Epidermal melanocyte (primary cell): ENCODE results near the gene TRIM29.

Experiments
- DNase-seq: peaks from one replicate; pipeline ENCODE4 v3.0.0; 2011; ENCODE audit warnings: low spot score; ENCODE audit not compliant: insufficient read length

The TRIM29 gene

DNA sequence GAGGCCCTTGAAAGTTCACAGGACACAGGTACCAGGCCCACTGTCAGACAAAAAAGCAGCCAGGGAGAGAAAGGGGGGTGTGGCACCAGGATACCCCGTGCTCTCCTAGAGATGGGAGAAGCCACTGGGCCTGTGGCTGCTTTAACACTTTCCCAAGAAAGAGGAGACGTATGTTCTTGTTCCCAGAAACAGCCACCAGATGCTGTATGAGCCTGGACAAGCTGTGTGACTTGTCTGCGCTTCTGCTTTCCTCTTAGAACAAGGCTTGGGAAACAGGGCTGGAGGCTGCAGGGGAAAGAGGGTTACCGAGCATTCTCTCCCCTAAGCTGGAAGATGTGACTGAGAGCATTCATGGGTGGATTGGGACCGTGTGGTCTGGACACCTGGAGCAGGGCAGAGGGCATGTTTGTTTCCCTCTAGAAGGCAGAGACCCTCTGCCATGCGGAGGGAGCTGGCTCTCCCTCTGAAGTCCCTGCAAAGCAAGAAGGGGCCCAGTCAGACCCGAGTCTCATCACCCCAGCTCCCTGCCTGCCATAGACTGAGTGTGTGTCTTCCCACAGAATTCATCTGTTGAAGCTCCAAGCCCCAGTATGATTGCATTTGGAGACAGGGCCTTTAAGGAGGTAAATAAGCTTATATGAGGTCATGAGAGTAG, 74.1 kb downstream of the TRIM29 start:
- no peak for DNase-seq

DNA sequence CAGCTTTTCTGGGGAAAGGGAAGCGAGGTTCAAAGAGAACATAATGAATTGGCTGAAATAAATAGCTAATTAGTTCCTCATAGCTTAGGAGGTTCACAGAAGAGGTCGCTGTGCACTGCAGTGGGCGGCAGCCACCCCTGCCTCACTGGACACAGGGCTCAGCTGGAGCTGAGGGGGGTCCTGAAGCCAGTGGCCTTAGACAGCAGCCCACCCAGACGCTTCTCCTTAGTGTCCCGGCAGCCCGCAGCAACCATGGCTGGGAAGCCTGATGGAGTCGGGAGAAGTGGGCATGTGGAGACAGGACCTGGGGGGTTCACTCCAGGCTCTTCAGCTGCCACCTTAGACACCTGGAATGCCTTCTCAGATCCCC, 75.4 kb downstream of the TRIM29 start:
- DNase-seq, result no peak

GRCh38 chr11:120061761-120062560, 76.0 kb downstream of the TRIM29 start:
- DNase-seq, result no peak
